GM21423 (cell line): ENCODE data around the gene SCN10A.

ENCODE experiments used
- ATAC-seq: cut with Tn5 transposase; IDR thresholded peaks from one replicate; pipeline ENCODE4 v1.9.1; 2021; ENCODE audit warnings: mild to moderate bottlenecking, moderate library complexity; ENCODE audit not compliant: unreplicated experiment

The SCN10A gene

DNA sequence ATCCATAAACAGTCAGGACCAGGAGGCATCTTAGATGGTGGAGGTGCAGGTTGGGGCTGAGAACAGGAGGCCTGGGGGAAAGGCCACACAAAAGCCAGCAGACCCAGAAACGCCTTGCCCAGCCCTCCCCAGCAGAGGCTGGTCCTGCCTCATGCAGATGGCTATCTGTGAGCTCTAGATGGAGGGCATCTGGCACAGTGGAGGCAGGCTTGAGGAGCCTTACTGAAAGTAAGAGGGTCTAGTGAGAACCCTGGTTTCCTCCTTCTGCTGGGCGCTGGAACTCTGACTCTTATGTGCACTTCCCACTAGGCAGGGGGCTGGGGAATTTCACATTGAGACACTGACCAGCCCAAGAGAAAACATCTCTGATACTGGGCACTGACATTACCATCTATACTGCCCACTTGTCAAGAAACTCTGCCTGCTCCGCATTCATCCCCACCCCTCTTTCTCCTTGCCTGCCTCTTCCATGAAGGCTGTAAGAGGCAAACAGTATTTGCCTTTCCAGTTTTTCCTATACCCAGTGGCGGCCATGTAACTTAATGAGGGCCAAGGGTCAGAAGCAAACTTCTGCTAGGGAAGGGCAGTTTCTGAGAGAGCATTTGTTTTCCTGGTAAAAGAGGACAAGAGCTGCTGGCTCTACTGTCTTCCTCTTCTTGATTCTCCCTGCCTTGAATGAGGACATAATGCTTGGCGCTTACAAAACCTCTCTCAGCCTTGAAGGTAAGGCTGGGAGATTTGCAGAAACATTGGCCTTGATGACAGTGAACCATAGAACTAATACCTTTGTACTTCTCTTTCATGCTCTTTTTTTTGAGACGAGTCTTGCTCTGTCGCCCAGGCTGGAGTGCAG, 162.1 kb downstream of the SCN10A start:
- no peak for ATAC-seq

DNA sequence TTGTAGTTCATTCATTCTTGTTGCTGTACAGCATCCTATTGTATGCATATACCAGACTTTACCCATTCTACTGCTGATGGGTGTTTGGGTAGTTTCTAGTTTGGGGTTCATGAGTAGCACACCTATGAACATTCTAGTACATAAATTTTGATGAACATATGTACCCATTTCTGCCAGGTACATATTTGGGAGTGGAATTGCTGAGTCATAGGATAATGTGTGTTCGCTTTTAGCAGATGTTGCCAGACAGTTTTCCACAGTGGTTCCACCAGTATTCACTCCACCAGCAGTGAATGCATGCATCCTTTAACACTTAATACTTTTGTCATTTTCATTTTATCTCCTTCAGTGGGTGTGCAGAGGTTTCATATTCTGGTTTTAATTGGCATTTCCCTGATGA, 163.1 kb downstream of the SCN10A start:
- no peak for ATAC-seq

DNA sequence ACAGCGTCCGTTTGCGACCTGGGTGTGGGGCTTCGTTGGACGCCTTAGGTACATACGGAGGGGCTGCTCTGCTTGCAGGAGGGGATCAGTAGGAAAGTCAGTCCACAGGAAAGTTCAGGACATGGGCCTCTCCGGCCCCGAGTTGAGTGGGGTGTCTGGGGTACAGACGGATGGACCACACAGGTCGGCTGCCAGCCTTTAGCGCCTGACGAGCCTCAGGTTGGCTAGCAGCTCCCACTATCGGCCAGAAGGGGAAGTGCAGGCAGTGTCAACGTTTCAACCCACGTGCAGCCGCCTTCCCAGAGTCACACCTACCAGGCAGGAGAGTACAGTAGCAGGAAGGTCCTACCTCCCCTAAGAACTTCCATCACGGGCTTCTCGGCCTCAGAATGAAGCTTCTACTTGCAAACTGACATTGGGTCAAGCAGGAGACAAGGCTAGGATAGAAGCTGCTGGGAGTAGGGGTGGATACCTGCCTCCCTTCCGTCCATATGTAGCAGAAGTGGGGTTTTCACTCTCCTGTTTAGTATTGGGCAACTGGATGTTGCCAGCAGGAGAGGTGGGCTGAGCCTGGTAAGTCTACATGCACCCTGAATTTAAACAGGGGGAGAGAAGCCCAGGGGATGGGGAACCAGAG, 164.7 kb downstream of the SCN10A start:
- peak; percentile 54 for ATAC-seq

DNA sequence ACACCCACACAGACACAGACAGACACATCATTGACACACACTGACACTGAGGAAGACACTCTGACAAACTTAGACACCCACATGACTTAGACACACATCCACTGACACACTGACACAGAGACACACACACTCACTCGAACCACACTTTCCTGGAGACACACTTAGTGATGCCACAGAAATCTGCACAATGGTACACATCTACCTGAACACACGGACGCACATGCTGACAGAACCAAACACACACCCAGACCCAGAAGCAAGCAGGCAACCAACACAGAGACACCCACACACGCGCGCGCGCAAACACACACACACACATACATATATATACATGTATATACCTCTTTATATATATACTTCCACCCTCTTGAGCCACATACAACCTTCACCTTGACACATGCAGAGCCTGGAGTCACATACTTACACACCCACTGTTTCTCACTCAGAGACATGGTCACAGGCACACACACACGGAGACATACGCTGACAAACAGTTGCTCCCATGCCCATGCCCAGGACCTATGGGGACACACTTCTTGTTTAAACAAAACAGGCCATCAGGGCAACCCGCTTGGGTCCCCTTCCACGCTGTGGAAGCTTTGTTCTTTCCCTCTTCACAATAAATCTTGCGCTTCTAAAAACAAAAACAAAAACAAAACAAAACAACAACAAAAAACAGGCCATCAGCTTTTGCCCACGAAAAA, 165.6 kb downstream of the SCN10A start:
- ATAC-seq = no peak

DNA sequence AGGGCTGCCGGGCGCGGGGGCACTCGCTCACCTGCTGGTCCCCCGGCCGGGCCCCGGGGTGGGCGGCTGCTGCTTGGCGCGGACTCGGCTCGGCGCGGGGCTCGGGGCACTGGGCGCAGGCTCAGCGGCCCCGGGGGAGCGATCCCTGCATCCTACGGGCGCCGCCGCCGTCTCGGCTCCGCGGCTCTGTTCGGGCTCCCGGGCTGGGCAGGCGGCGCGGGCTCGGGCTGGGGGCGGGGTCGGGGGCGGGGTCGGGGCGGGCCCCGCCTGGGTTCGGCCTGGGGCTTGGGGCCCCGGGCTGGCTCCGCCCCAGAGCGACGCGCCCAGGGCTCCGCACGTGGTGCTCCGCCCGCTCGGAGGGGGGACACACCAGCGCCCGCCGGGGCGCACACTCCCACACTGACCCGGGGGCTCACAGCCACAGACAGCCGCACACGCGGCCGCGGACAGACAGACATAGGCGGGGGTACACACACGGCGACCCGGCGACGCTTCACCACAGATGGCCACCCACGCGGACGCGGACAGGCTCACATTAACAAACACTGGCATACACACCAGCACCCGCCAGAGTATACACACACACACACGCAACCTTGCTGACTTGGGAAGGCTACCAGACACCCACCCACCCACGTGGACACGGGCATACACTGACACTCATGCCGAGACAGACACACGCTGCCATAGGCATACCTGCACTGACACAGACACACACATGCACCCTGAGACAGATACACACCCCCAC, 166.3 kb downstream of the SCN10A start, which contains the start of gene SCN5A:
Gene SCN5A (minus strand): TSS at position 188 of the 748 bp plus-strand sequence. CDS start 16,380 bp downstream, outside the sequence.
- peak; percentile 65 for ATAC-seq

DNA sequence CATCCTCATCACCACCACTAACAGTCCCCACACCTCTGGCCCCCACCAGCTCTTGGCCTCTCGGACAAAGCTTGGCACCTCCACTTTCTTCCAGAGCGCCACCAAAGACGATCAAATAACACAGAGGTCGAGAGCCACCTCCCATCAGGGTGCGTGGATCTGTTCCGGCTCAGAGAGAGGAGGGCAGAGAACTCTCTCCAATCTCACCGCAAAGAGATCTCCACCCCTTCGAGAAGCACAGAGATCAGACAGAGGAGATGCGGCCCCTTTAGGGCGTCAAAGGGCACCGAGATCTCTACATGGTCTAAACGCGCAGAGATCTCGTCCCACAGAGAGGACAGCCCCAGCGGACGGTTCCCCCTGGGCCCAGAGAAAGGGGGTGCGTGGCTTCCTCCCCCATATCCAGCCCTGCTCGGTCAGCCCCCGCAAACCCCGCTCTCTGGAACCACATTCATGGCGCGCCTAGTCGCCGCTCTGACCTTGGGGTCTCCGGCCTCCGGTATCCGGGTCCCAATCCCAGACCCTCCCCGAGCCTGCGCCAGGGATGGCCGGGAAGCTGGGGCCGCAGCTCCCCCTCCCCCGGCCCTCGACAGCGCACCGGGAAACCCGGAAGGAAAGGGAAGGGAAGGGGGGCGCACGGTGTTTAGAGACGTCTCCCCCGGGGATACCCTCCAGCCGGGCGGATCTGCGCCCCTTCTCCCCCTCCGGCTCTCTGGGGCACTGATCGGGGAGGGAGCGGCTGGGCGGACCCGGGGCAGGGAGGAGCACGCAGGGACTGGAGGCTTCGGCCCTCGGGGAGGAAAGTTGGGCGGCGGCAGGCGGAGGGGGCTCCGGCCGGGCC, 167.1 kb downstream of the SCN10A start:
- ATAC-seq = no peak

DNA sequence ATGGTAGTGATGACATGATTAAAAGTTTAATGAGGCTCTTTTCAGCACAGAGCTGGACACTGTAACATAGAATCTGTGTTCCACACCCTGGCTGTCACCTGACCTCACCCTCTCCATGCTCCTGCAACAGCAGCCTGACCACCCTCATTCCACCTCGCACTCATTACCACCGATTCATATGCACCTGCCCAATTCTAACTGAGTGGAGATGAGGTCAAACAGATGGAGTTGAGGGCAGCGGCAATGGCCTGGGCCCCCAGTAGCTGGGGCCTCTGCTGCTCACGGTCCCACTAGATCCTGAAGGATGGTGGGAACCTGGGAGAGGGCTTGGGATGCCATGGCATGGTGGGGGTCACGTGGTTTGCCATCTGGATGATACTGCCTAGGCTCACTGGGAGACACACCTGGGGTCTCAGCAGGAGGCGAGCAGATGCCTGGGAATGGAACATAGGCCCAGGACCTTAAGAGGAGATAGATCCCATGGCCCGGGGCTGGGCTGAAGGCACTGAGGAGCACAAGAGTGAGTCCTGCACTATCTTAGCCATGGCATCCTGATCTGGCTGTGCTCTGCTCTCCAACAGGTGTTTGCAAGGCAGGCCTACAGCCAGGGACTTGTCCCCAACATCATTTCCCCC, 167.9 kb downstream of the SCN10A start:
- ATAC-seq = no peak

DNA sequence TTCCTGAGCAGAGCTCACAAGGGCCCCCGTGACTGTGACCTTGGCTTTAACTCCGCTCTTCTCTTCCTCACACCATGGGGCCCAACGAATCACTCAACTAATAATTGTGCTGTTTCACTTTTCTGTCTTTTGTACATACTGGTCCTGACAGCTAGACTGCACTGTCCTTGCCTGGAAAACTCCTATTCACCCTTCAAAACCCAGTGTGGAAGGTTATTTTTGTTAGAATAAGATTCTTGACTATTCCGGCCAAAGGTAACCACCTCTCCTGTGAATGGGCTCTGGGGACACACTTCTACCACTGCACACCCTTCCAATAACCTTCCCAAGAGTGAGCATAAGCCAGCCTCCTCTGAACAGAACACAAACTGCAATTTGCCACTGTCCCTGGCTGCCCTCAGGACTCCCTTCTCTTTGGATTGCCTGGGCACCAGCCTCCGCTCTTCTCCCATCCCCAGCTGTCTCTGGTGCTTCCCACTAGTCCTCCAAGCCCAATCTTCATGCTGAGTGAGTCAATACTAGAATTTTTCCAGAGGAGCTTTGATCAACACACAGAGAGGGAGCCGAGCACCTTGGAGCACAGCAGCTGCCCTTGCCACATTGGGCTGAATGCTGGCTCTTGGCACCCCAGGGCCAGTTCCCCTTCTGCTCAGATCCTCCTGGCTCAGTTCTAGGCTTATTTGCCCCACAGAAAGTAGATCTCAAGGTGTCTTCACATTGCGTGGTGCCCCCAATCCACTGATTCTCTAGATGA, 168.6 kb downstream of the SCN10A start:
- no peak for ATAC-seq
